Activated T-cell treated with anti-CD3 and anti-CD28 coated beads, Interleukin-2, amount 50 U/mL, for 48 hours (primary cell): ENCODE measurements around the gene NDRG3.
A peak's percentile ranks its signal among the peaks of the same experiment; 100 is the strongest.
"Not testable (repeated sequence)": the region's sequence is repeated elsewhere in the genome, so short reads cannot be mapped to it uniquely, and the experiment has no call there.

Source experiments
- DNase-seq, 2 experiments: peaks; one replicate each; pipeline ENCODE4 v3.0.0-alpha.2; 2020

Gene NDRG3

GRCh38 chr20:36638876-36639400, 107.0 kb downstream of the NDRG3 start:
- DNase-seq = not testable (repeated sequence)

GRCh38 chr20:36634342-36634741, 111.5 kb downstream of the NDRG3 start:
- DNase-seq = no peak

- no peak for DNase-seq
These were observed 112.6 kb downstream of the NDRG3 start for GRCh38 chr20:36633285-36633772.

GRCh38 chr20:36632487-36633284, 113.2 kb downstream of the NDRG3 start:
- DNase-seq = no peak

- no peak for DNase-seq
These were observed 113.8 kb downstream of the NDRG3 start for GRCh38 chr20:36632147-36632486.

- DNase-seq = no peak
These were observed 114.2 kb downstream of the NDRG3 start for GRCh38 chr20:36631646-36632045.

- DNase-seq = peak; percentile 52 to 71
These were observed 115.9 kb downstream of the NDRG3 start for GRCh38 chr20:36629719-36630681.

- no peak for DNase-seq
These were observed 117.8 kb downstream of the NDRG3 start for GRCh38 chr20:36628076-36628475.

GRCh38 chr20:36624944-36625324, 121.0 kb downstream of the NDRG3 start:
- no peak for DNase-seq

GRCh38 chr20:36624068-36624943, 121.6 kb downstream of the NDRG3 start:
- no peak for DNase-seq

- DNase-seq = no peak
These were observed 122.4 kb downstream of the NDRG3 start for GRCh38 chr20:36623444-36623843.

GRCh38 chr20:36620917-36621316, 125.0 kb downstream of the NDRG3 start:
- DNase-seq = no peak

- no peak for DNase-seq
These were observed 130.9 kb downstream of the NDRG3 start for GRCh38 chr20:36614781-36615557.

GRCh38 chr20:36613974-36614373, 131.9 kb downstream of the NDRG3 start:
- no peak for DNase-seq

GRCh38 chr20:36611625-36612024, 134.3 kb downstream of the NDRG3 start:
- no peak for DNase-seq

- DNase-seq = not testable (repeated sequence)
These were observed 137.5 kb downstream of the NDRG3 start for GRCh38 chr20:36608388-36608728.

- DNase-seq = no peak
These were observed 138.1 kb downstream of the NDRG3 start for GRCh38 chr20:36607586-36608387.

- DNase-seq = peak; percentile 44 to 47
These were observed 139.5 kb downstream of the NDRG3 start for GRCh38 chr20:36606158-36607066.

- peak; percentile 99 for DNase-seq
These were observed 140.3 kb downstream of the NDRG3 start, which contains the start of gene RAB5IF for GRCh38 chr20:36605399-36606157. Gene RAB5IF, plus strand, starts transcription at chr20:36605779. Its CDS starts 173 bp downstream, at chr20:36605952.
